Measurements from ENCODE around the gene MOV10L1.

Gene MOV10L1

GRCh38 chr22:50207383-50208140 is 117.8 kb downstream of the MOV10L1 start:
- Histone ChIP-seq H3K36me3 (ENCODE audit: control insufficient read depth, insufficient read depth, low read length) (peaks cover 19% of the 10 kb centered on the region), H3K27ac (ENCODE audit: insufficient read depth, low read depth, low read length, poor library complexity, severe bottlenecking) (no peak overlapping the region), H3K9me3 (ENCODE audit: control insufficient read depth, low read length) (no peaks in the 10 kb centered on the region), H3K27me3 (ENCODE audit: control insufficient read depth, insufficient read depth, low read length, poor library complexity, severe bottlenecking) (no peaks in the 10 kb centered on the region), H3K4me1 (ENCODE audit: control insufficient read depth, insufficient read depth, low read length) (no peaks in the 10 kb centered on the region), H3K4me3 (ENCODE audit: insufficient read depth, low read depth, low read length) (no peak overlapping the region)
- 87 to 91% methylated on average over 23 of the region's 23 CpGs for WGBS, 2 experiments

GRCh38 chr22:50208430-50208938 is 118.7 kb downstream of the MOV10L1 start:
- H3K36me3 ChIP-seq (ENCODE audit: control insufficient read depth, insufficient read depth, low read length): peaks cover 21% of the 10 kb centered on the region
- no peak overlapping the region for H3K4me3 ChIP-seq (ENCODE audit: insufficient read depth, low read depth, low read length)
- no peak overlapping the region for H3K27ac ChIP-seq (ENCODE audit: insufficient read depth, low read depth, low read length, poor library complexity, severe bottlenecking)
- H3K4me1 ChIP-seq (ENCODE audit: control insufficient read depth, insufficient read depth, low read length): no peaks in the 10 kb centered on the region
- no peaks in the 10 kb centered on the region for H3K9me3 ChIP-seq (ENCODE audit: control insufficient read depth, low read length)
- WGBS, 2 experiments: 95 to 96% methylated on average over 22 of the region's 22 CpGs
- no peaks in the 10 kb centered on the region for H3K27me3 ChIP-seq (ENCODE audit: control insufficient read depth, insufficient read depth, low read length, poor library complexity, severe bottlenecking)

GRCh38 chr22:50208939-50209892 is 119.4 kb downstream of the MOV10L1 start:
- no peaks in the 10 kb centered on the region for H3K4me1 ChIP-seq (ENCODE audit: control insufficient read depth, insufficient read depth, low read length)
- H3K27me3 ChIP-seq (ENCODE audit: control insufficient read depth, insufficient read depth, low read length, poor library complexity, severe bottlenecking): no peaks in the 10 kb centered on the region
- H3K27ac ChIP-seq (ENCODE audit: insufficient read depth, low read depth, low read length, poor library complexity, severe bottlenecking): no peak overlapping the region
- 92 to 94% methylated on average over 31 of the region's 31 CpGs for WGBS, 2 experiments
- H3K36me3 ChIP-seq (ENCODE audit: control insufficient read depth, insufficient read depth, low read length): peaks cover 21% of the 10 kb centered on the region
- H3K4me3 ChIP-seq (ENCODE audit: insufficient read depth, low read depth, low read length): no peak overlapping the region
- H3K9me3 ChIP-seq (ENCODE audit: control insufficient read depth, low read length): no peaks in the 10 kb centered on the region

GRCh38 chr22:50209893-50210292 is 120.1 kb downstream of the MOV10L1 start:
- Histone ChIP-seq H3K4me3 (ENCODE audit: insufficient read depth, low read depth, low read length) (no peak overlapping the region), H3K4me1 (ENCODE audit: control insufficient read depth, insufficient read depth, low read length) (no peaks in the 10 kb centered on the region), H3K9me3 (ENCODE audit: control insufficient read depth, low read length) (no peaks in the 10 kb centered on the region), H3K27ac (ENCODE audit: insufficient read depth, low read depth, low read length, poor library complexity, severe bottlenecking) (no peak overlapping the region), H3K36me3 (ENCODE audit: control insufficient read depth, insufficient read depth, low read length) (peaks cover 21% of the 10 kb centered on the region), H3K27me3 (ENCODE audit: control insufficient read depth, insufficient read depth, low read length, poor library complexity, severe bottlenecking) (no peaks in the 10 kb centered on the region)
- 76% methylated on average over 20 of the region's 20 CpGs for WGBS, 2 experiments

- Histone ChIP-seq H3K4me1 (ENCODE audit: control insufficient read depth, insufficient read depth, low read length) (no peaks in the 10 kb centered on the region), H3K27ac (ENCODE audit: insufficient read depth, low read depth, low read length, poor library complexity, severe bottlenecking) (no peak overlapping the region), H3K36me3 (ENCODE audit: control insufficient read depth, insufficient read depth, low read length) (peaks cover 21% of the 10 kb centered on the region), H3K27me3 (ENCODE audit: control insufficient read depth, insufficient read depth, low read length, poor library complexity, severe bottlenecking) (no peaks in the 10 kb centered on the region), H3K4me3 (ENCODE audit: insufficient read depth, low read depth, low read length) (no peak overlapping the region), H3K9me3 (ENCODE audit: control insufficient read depth, low read length) (no peaks in the 10 kb centered on the region)
- 95 to 96% methylated on average over 32 of the region's 32 CpGs for WGBS, 2 experiments
These were observed 120.8 kb downstream of the MOV10L1 start for GRCh38 chr22:50210378-50211139.

- H3K27ac ChIP-seq (ENCODE audit: insufficient read depth, low read depth, low read length, poor library complexity, severe bottlenecking): no peak overlapping the region
- peaks cover 21% of the 10 kb centered on the region for H3K36me3 ChIP-seq (ENCODE audit: control insufficient read depth, insufficient read depth, low read length)
- WGBS, 2 experiments: 96 to 97% methylated on average over 14 of the region's 14 CpGs
- H3K9me3 ChIP-seq (ENCODE audit: control insufficient read depth, low read length): no peaks in the 10 kb centered on the region
- H3K27me3 ChIP-seq (ENCODE audit: control insufficient read depth, insufficient read depth, low read length, poor library complexity, severe bottlenecking): no peaks in the 10 kb centered on the region
- H3K4me3 ChIP-seq (ENCODE audit: insufficient read depth, low read depth, low read length): no peak overlapping the region
- no peaks in the 10 kb centered on the region for H3K4me1 ChIP-seq (ENCODE audit: control insufficient read depth, insufficient read depth, low read length)
These were observed 121.3 kb downstream of the MOV10L1 start for GRCh38 chr22:50211147-50211546.

Data from ectodermal cell (in vitro differentiated cells).